IPS-18c (cell line): ENCODE results near the gene ST8SIA1.
"Not testable (repeated sequence)": the region's sequence is repeated elsewhere in the genome, so short reads cannot be mapped to it uniquely, and the experiment has no call there.

Source experiments
- H3K4me3 ChIP-seq: 2 replicates; pipeline ENCODE4 v1.7.0; 2013; ENCODE audit warnings: low read depth, mild to moderate bottlenecking, low read length, moderate library complexity; ENCODE audit not compliant: insufficient read depth
- H3K9me3 ChIP-seq: one replicate; pipeline ENCODE4 v1.6.1; 2013; ENCODE audit warnings: mild to moderate bottlenecking, low read length, moderate library complexity; ENCODE audit not compliant: control insufficient read depth, insufficient read depth

The ST8SIA1 gene

DNA sequence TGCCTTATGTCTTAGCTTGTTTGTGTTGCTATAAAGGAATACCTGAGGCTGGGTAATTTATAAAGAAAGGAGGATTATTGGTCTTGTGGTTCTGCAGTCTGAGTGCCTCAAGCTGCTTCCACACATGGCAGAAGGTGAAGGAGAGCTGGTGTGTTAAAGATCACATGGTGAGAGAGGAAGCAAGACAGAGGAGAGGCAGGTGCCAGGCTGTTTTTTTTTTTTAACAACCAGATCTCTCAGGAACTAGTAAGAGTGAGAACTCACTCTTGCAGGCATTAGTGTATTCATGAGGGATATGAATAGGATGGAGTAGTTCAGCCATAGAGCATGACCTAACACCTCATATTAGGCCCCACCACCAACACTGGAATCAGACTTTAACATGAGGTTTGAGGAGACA lies 165.1 kb downstream of the ST8SIA1 start:
- Histone ChIP-seq H3K9me3 (no peaks in the 10 kb centered on the region), H3K4me3 (no peak overlapping the region)

DNA sequence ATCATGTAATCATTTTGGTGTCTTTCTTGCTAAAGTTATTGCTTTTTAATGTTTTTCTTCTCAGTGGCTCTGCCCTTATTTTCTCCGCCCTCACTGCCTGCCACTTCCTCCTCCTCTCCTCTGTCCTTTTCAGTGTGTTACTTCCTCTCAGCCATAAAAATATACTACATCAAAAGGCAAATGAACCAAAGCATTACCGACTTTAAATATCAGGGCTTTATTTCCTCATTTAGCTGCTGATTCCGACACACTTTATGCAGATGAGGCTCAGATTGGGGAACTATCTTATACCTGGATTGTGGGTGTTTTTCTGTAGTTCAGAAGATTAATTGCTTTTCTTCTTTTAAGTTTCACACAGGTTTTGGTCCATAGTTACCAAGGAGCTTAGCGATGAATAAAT lies 170.4 kb downstream of the ST8SIA1 start:
- Histone ChIP-seq H3K9me3 (no peaks in the 10 kb centered on the region), H3K4me3 (no peak overlapping the region)

DNA sequence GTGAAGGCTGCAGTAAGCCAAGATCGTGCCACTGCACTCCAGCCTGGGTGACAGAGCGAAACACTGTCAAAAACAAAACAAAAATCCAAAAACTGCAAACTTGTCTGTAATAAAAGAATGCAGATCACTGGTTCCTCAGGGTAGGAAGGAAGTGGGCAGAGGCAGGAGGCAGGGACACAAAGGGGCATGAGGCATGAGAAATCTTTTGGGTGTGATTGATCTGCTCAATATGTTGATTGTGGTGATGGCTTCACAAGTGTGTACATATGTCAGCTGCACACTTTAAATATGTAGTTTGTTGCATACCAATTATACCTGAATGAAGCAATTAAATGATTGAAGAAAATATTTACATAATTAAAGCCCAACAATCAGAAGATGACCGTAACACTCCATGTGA lies 170.9 kb downstream of the ST8SIA1 start:
- Histone ChIP-seq H3K9me3 (no peaks in the 10 kb centered on the region), H3K4me3 (no peak overlapping the region)

DNA sequence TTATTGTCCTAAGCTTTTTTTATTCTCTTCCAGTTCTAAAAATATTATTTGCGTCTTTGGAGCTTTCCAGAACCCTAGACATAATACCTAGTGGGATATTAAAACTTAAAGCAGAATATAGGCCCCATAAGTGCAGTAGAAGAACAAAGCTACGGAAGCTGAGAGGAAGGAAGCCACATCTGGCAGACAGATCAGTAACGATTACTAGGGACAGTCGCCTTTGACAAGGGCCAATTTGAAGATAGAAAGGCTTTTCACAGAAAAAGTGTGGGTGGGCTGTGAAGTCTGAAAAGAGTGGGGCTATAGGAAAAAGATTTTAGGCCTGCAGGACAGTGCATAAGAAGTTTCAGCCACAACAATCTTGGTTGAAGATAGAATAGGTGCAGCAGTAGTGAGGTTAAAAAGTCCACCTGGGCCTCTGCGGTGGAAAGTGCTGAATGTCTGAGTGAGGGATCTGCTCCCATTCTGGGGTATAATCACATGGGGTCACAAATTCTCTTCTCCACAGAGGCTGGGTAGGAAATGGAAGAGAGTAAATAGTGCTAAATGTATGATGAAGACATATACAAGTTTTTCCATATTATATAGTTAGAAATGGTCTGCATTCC lies 174.0 kb downstream of the ST8SIA1 start:
- Histone ChIP-seq H3K4me3 (no peak overlapping the region), H3K9me3 (no peaks in the 10 kb centered on the region)

DNA sequence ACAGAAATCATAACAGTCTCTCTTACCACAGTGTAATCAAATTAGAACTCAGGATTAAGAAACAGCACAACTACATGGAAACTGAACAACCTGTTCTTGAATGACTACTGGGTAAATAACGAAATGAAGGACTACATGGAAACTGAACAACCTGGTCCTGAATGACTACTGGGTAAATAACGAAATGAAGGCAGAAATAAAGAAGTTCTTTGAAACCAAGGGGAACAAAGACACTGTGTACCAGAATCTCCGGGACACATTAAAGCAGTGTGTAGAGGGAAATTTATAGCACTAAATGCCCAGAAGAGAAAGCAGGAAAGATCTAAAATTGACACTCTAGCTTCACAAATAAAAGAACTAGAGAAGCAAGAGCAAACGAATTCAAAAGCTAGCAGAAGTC lies 185.2 kb downstream of the ST8SIA1 start:
- H3K9me3 ChIP-seq, H3K4me3 ChIP-seq: not testable (repeated sequence)

DNA sequence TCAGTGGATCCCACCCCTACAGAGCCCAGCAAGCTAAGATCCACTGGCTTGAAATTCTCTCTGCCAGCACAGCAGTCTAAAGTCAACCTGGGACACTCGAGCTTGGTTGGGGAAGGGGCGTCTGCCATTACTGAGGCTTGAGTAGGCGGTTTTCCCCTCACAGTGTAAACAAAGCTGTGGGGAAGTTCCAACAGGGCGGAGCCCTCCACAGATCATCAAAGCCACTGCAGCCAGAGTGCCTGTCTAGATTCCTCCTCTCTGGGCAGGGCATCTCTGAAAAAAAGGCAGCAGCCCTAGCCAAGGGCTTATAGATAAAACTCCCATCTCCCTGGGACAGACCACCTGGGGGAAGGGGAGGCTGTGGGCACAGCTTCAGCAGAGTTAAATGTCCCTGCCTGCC lies 187.8 kb downstream of the ST8SIA1 start:
- H3K4me3 ChIP-seq, H3K9me3 ChIP-seq: not testable (repeated sequence)
